A549 treated with dexamethasone at 1 μM for 4 hours (cell line): Measurements from ENCODE around the gene IL21. TPM values are rescaled to one million over a fixed set of nuclear protein-coding genes. Genes with fewer than 3 reads are reported as not detected.

ENCODE experiments used
- total RNA-seq: library from RNA; stranded (reverse); fragments of 200-300 nt; extraction: Qiagen RNA extraction; gene quantifications from 5 replicates; pipeline ENCODE4 v1.2.3, GENCODE V29; 2022

Gene IL21
- not detected in 5 replicates for total RNA-seq

GRCh38 chr4:122621016-122621507 is at the start of gene IL21:
Gene IL21, minus strand, starts transcription at chr4:122621066. Its CDS starts 55 bp downstream, at chr4:122621011.

Other genes with a start within 250 kb of the IL21 start
- not detected in 5 replicates for gene ADAD1, start 242.1 kb downstream of the IL21 start, total RNA-seq
- gene IL2, start 164.3 kb downstream of the IL21 start, total RNA-seq, result not detected in 5 replicates
- 2.2 to 3.2 TPM (median 2.6 TPM) in 5 replicates for gene BBS12, start 111.6 kb upstream of the IL21 start, total RNA-seq
- 27.3 to 61.3 TPM (median 49.2 TPM) in 5 replicates for gene FGF2, start 205.8 kb upstream of the IL21 start, total RNA-seq